22Rv1 (cell line): Measurements from ENCODE around the gene OXA1L.

ENCODE experiments used
- CTCF ChIP-seq: fragments of 450-650 bp; IDR thresholded peaks from 2 replicates; pipeline ENCODE4 v1.5.1; 2017; ENCODE audit warnings: mild to moderate bottlenecking
- ZFX ChIP-seq: fragments of 450-650 bp; IDR thresholded peaks from 2 replicates; pipeline ENCODE4 v1.6.1; 2017; ENCODE audit warnings: antibody characterized with exemption, borderline replicate concordance

DNA sequence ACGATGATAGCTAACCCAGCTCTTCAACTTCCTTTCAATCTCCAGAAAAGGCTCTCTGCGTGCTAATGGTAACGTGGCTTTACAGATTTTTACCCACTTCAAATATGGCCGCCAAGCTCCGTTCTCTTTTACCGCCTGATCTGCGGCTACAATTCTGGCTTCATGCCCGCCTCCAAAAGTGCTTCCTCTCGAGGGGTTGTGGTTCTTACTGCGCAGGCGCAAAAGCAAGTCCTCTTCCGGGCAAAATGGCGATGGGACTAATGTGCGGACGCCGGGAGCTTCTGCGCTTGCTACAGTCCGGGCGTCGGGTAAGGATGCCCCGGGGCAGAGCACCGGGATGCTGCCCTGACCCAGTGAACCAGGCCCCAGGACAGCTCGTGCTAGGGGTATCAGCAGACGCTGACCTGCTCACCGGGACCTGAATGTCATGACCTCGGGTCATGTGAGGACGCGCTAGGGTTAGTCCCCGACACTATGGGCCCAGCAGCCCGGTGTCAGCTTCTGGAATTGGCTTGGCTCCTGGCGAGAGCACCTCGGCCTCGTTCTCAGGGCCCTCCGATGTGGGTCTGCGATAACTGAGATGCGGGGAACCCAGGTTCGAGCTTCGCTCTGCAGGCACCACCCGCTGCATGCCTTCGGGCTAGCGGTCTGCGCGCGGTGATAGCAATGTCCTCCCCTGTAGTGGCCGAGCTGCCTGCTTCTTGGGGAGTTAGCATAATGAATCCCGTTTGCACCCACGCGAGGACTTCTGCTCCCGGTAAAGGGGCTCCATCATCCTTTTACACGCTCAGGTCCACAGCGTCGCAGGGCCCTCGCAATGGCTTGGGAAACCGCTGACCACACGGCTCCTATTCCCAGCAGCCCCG lies at the start of gene OXA1L:
- no peak for TF ChIP-seq CTCF
- TF ChIP-seq ZFX: no peak
